MM.1S (cell line): ENCODE measurements around the gene HTR1E.

Experiments used
- DNase-seq: peaks from one replicate; pipeline ENCODE4 v3.0.0-alpha.2; 2015
- H2AFZ ChIP-seq: fragments of 300-600 bp; sonication (generic); 2 replicates; pipeline ENCODE4 v1.6.0; 2016; ENCODE audit warnings: antibody characterized with exemption, low read length
- H3F3A ChIP-seq: fragments of 300-600 bp; sonication (generic); 2 replicates; pipeline ENCODE4 v1.6.1; 2016; ENCODE audit warnings: mild to moderate bottlenecking, antibody characterized with exemption, low read length, moderate library complexity, mixed read lengths; ENCODE audit not compliant: insufficient read depth
- H3K27ac ChIP-seq: fragments of 300-600 bp; sonication (generic); 2 replicates; pipeline ENCODE4 v1.5.1; 2016; ENCODE audit warnings: mild to moderate bottlenecking, low read length
- H3K27me3 ChIP-seq: fragments of 300-600 bp; sonication (generic); replicated peaks from 2 replicates; pipeline ENCODE4 v1.6.0; 2016; ENCODE audit warnings: low read length; ENCODE audit not compliant: insufficient read depth
- H3K36me3 ChIP-seq: fragments of 300-600 bp; sonication (generic); replicated peaks from 2 replicates; pipeline ENCODE4 v1.6.1; 2016; ENCODE audit warnings: mild to moderate bottlenecking, low read length, mixed read lengths; ENCODE audit not compliant: insufficient read depth
- H3K4me1 ChIP-seq: fragments of 300-600 bp; sonication (generic); 2 replicates; pipeline ENCODE4 v1.6.1; 2016; ENCODE audit warnings: low read length, mixed read lengths
- H3K4me2 ChIP-seq: fragments of 300-600 bp; sonication (generic); 2 replicates; pipeline ENCODE4 v1.6.0; 2016; ENCODE audit warnings: low read depth, low read length
- H3K4me3 ChIP-seq: fragments of 300-600 bp; sonication (generic); 2 replicates; pipeline ENCODE4 v1.5.1; 2016; ENCODE audit warnings: low read length, mixed read lengths
- H3K79me2 ChIP-seq: fragments of 300-600 bp; sonication (generic); 2 replicates; pipeline ENCODE4 v1.6.1; 2016; ENCODE audit warnings: mixed run types, low read length, mixed read lengths
- H3K9ac ChIP-seq: fragments of 300-600 bp; sonication (generic); 2 replicates; pipeline ENCODE4 v1.6.1; 2016; ENCODE audit warnings: low read length, mixed read lengths
- H3K9me2 ChIP-seq: fragments of 300-600 bp; sonication (generic); replicated peaks from 2 replicates; pipeline ENCODE4 v1.6.1; 2016; ENCODE audit warnings: mild to moderate bottlenecking, low read length, mixed read lengths; ENCODE audit not compliant: insufficient read depth
- H3K9me3 ChIP-seq: fragments of 300-600 bp; sonication (generic); replicated peaks from 2 replicates; pipeline ENCODE4 v1.6.1; 2016; ENCODE audit warnings: mild to moderate bottlenecking, low read length, mixed read lengths; ENCODE audit not compliant: insufficient read depth
- H4K20me1 ChIP-seq: fragments of 300-600 bp; sonication (generic); 2 replicates; pipeline ENCODE4 v1.6.1; 2016; ENCODE audit warnings: mild to moderate bottlenecking, low read length, moderate library complexity, mixed read lengths; ENCODE audit not compliant: insufficient read depth
- CTCF ChIP-seq: fragments of 300-600 bp; sonication (generic); IDR thresholded peaks from 2 replicates; pipeline ENCODE4 v1.5.1; 2016; ENCODE audit warnings: antibody characterized with exemption, low read length, mixed read lengths
- EZH2 ChIP-seq: fragments of 300-600 bp; sonication (generic); optimal IDR thresholded peaks from 2 replicates; pipeline ENCODE3; 2017; ENCODE audit warnings: low read depth, mild to moderate bottlenecking, antibody characterized with exemption, low read length, mixed read lengths
- EZH2phosphoT487 ChIP-seq: fragments of 300-600 bp; sonication (generic); IDR thresholded peaks from 2 replicates; pipeline ENCODE4 v1.6.1; 2018; ENCODE audit warnings: antibody characterized with exemption, low read length

HTR1E gene

GRCh38 chr6:87012743-87013142, 75.4 kb downstream of the HTR1E start:
- Histone ChIP-seq H3K4me2 (no peak overlapping the region), H3K9ac (no peak overlapping the region), H3K4me1 (no peaks in the 10 kb centered on the region), H3K79me2 (no peaks in the 10 kb centered on the region), H4K20me1 (no peaks in the 10 kb centered on the region), H3K36me3 (no peaks in the 10 kb centered on the region), H3K27me3 (no peaks in the 10 kb centered on the region), H2AFZ (no peak overlapping the region), H3K9me3 (no peaks in the 10 kb centered on the region), H3K9me2 (no peaks in the 10 kb centered on the region), H3K27ac (no peak overlapping the region), H3F3A (no peaks in the 10 kb centered on the region), H3K4me3 (no peak overlapping the region)
- no peak for DNase-seq
- no peak for TF ChIP-seq EZH2
- TF ChIP-seq EZH2phosphoT487: no peak
- no peak for TF ChIP-seq CTCF

GRCh38 chr6:87016772-87017171, 79.4 kb downstream of the HTR1E start:
- Histone ChIP-seq H2AFZ (no peak overlapping the region), H3K9me2 (no peaks in the 10 kb centered on the region), H3K4me1 (no peaks in the 10 kb centered on the region), H3F3A (no peaks in the 10 kb centered on the region), H3K4me3 (no peak overlapping the region), H4K20me1 (no peaks in the 10 kb centered on the region), H3K79me2 (no peaks in the 10 kb centered on the region), H3K27me3 (no peaks in the 10 kb centered on the region), H3K4me2 (no peak overlapping the region), H3K9ac (no peak overlapping the region), H3K9me3 (no peaks in the 10 kb centered on the region), H3K27ac (no peak overlapping the region), H3K36me3 (no peaks in the 10 kb centered on the region)
- TF ChIP-seq EZH2phosphoT487 (no peak), CTCF (no peak)
- no peak for DNase-seq

- H2AFZ ChIP-seq: no peak overlapping the region
- H3K9me3 ChIP-seq: no peaks in the 10 kb centered on the region
- H3K9me2 ChIP-seq: no peaks in the 10 kb centered on the region
- no peaks in the 10 kb centered on the region for H3K4me1 ChIP-seq
- TF ChIP-seq EZH2 (no peak), EZH2phosphoT487 (no peak), CTCF (no peak)
- no peak for DNase-seq
- H3K27me3 ChIP-seq: no peaks in the 10 kb centered on the region
- no peaks in the 10 kb centered on the region for H3F3A ChIP-seq
- H3K9ac ChIP-seq: no peak overlapping the region
- no peak overlapping the region for H3K4me3 ChIP-seq
- H3K27ac ChIP-seq: no peak overlapping the region
- H3K79me2 ChIP-seq: no peaks in the 10 kb centered on the region
- no peak overlapping the region for H3K4me2 ChIP-seq
- H4K20me1 ChIP-seq: no peaks in the 10 kb centered on the region
- no peaks in the 10 kb centered on the region for H3K36me3 ChIP-seq
Observed at GRCh38 chr6:87027021-87027420, 89.7 kb downstream of the HTR1E start.
